Large intestine (tissue), 3 donors: Measurements from ENCODE around the gene GALNT16. TPM values are rescaled to one million over a fixed set of nuclear protein-coding genes. Genes with fewer than 3 reads are reported as not detected.
A peak's percentile ranks its signal among the peaks of the same experiment; 100 is the strongest.

ENCODE experiments used
- DNase-seq, 2 donors: peaks; one replicate each; pipeline versions ENCODE4 v3.0.0 to v3.0.0-alpha.2; 2013
- H3K27ac ChIP-seq: one replicate; pipeline ENCODE4 v1.5.1; 2013; ENCODE audit warnings: low read length
- H3K27me3 ChIP-seq: 2 replicates; pipeline ENCODE4 v1.6.1; 2013; ENCODE audit warnings: low read length; ENCODE audit not compliant: control insufficient read depth, insufficient read depth
- H3K36me3 ChIP-seq: 2 replicates; pipeline ENCODE4 v1.6.1; 2013; ENCODE audit warnings: low read length; ENCODE audit not compliant: control insufficient read depth, insufficient read depth
- H3K4me1 ChIP-seq: one replicate; pipeline ENCODE4 v1.6.1; 2013; ENCODE audit warnings: low read length; ENCODE audit not compliant: control insufficient read depth, insufficient read depth
- H3K4me3 ChIP-seq: one replicate; pipeline ENCODE4 v1.5.1; 2013; ENCODE audit warnings: low read length
- H3K9me3 ChIP-seq: one replicate; pipeline ENCODE4 v1.6.1; 2013; ENCODE audit warnings: mild to moderate bottlenecking, low read depth, low read length, moderate library complexity; ENCODE audit not compliant: control insufficient read depth
- WGBS: methylation state at CpG from one replicate; pipeline ENCODE4 v1.1.5; 2013; ENCODE audit warnings: low lambda C conversion rate; ENCODE audit not compliant: insufficient coverage; 5-methylcytosine and 5-hydroxymethylcytosine counted together
- polyA plus RNA-seq: library from polyadenylated mRNA; unstranded; fragments of 120-200 nt; gene quantifications from one replicate; pipeline ENCODE4 v1.2.1, GENCODE V29; 2013

GALNT16 gene
- polyA plus RNA-seq, 1 donor, result 20.4 TPM

DNA sequence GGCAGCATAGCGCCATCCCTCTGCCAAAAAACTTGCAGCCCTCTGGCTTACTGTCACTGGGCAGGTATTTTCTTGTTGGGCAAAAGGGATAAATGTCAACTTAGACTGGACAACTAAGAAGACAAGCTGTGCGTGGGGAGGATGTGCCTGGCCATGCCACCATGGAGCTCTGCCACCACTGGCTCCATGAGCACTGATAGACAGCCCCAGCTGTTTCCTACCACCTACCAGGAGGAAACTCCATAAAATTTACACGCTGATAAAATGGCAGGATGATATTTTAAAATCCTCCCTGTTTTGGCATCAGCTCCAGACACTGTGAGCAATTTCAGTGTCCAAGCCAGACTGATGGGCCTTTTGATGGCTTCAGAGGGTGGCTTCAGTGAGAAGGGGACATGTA is 7.1 kb upstream of the GALNT16 start:
- DNase-seq, result no peak
- no peaks in the 10 kb centered on the region for H3K4me1 ChIP-seq

DNA sequence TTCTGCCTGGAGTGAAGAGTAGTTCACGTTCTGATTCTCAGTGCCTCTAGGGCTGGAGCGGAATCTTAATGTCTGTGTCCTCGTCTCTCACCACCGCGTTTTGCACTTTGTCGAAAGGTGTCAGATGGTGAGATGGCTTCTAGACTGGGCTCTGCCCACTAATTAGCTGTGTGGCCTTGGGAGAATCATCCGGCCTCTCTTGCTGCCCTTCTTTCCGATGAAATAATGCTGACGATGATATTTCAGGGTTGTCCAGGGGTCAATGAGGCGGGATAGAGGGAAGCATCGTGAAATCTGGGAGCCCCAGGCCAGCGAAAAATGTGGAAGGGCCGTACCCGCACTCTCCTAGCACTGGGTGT is 811 bp upstream of the GALNT16 start:
- Histone ChIP-seq H3K27ac (no peak overlapping the region), H3K4me3 (peak overlapping the region; percentile 43), H3K36me3 (no peaks in the 10 kb centered on the region), H3K27me3 (peaks cover 23% of the 10 kb centered on the region), H3K9me3 (no peaks in the 10 kb centered on the region), H3K4me1 (peaks cover 25% of the 10 kb centered on the region)
- WGBS, result no CpG with 5 or more reads among the region's 14 CpGs
- DNase-seq, result no peak

More for the DNA sequence above, 7.1 kb upstream of the GALNT16 start:
- no CpG with 5 or more reads among the region's 3 CpGs for WGBS
- H3K4me3 ChIP-seq, result no peak overlapping the region
- H3K9me3 ChIP-seq, result no peaks in the 10 kb centered on the region
- peaks cover 4% of the 10 kb centered on the region for H3K27me3 ChIP-seq
- H3K27ac ChIP-seq, result no peak overlapping the region
- no peaks in the 10 kb centered on the region for H3K36me3 ChIP-seq

DNA sequence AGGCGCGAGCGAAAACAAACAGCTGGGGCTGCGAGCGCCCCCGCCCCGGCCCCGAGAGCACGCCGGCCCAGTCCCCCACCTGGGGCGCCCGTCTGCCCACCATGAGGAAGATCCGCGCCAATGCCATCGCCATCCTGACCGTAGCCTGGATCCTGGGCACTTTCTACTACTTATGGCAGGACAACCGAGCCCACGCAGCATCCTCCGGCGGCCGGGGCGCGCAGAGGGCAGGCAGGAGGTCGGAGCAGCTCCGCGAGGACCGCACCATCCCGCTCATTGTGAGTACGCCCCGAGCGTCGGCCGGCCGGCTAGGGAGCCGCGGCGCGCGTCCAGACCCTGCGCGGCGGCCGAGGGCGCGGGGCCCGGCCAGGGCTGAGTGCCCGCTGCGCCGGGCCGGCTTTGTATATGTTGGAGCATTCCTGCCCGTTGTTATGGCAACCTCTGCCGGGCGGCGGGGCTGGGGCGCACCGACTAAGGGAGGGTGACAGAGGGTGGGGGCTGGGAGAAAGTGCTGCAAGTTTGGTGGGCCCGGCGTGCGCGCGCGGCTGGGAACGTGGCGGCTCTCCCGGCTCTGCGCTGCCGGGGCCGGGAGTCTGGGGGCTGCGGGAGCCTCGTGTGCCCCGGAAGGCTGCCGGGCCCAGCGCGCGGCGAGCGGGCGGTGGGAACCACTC is 367 bp downstream of the GALNT16 start:
- peak in 1 of 2 donors; percentile 70 for DNase-seq
- Histone ChIP-seq H3K27me3 (peaks cover 23% of the 10 kb centered on the region), H3K27ac (no peak overlapping the region), H3K9me3 (no peaks in the 10 kb centered on the region), H3K36me3 (no peaks in the 10 kb centered on the region), H3K4me3 (peak overlapping the region; percentile 67), H3K4me1 (peaks cover 30% of the 10 kb centered on the region)
- no CpG with 5 or more reads among the region's 78 CpGs for WGBS

DNA sequence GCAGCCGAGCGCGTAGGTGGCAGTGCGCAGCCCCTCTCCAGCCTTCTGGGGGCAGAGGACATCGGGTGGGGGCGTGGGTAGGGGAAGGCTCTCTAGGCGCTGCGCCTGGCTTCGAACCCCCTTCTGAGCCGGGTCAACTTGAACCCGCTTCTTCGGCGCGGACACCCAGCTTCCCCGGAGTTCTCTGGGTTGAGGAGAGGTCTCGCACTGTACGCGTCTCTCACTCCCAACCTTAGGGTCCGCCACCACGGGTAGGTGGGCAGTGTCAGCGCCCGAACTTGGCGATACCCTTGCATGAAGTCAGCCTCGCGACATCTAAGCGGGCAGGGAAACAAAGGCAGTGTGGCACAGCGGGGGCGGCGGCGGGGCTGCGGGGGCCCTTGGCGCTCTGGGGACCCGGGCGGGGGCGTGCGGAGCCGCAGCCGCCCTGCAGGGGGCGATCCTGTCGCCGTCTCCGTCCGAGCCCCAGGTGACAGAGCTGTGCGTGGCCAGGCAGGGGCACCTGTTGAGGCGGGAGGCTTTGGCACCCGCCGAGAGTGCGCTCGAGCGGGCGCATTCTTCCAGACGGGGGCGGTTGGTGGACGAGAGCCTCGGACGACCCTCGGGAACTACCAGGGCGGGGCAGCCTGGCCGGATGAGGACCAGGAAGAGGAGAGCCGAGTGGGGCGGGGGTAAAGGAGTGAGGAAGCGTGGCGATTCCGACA is 1.1 kb downstream of the GALNT16 start:
- Histone ChIP-seq H3K4me1 (peaks cover 36% of the 10 kb centered on the region), H3K9me3 (no peaks in the 10 kb centered on the region), H3K36me3 (no peaks in the 10 kb centered on the region), H3K4me3 (peak overlapping the region; percentile 67), H3K27me3 (peaks cover 23% of the 10 kb centered on the region), H3K27ac (peak overlapping the region; percentile 95)
- DNase-seq, result peak; percentile 61 to 77
- no CpG with 5 or more reads among the region's 64 CpGs for WGBS

DNA sequence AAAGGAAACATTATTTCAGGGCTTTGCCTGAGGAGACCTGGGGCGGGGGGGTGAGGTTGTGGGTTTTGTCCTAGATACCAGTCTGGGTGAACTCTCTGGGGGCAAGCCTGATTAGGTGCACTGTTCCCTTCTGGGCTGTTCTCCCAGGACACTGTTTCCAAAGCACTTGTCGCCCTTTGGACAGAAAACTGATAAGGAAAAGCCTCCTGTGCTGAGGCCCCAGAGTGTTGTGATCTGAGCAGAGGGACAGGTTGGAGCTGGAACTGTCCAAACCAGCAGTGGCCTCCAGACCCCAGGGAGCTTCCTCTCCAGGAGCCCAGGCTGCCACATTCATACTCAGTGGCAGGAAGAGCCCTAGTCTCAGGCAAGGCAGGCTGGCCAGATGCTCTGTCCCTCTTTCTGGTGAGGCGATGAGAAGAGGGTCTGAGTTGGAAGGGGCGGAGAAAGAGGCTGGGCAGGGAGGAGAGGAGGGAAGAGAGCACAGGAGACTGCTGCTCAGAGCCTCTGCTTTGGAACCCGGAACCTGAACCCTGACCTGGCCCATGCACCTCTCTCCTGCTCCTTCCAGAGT is 1.9 kb downstream of the GALNT16 start:
- H3K4me1 ChIP-seq, result peaks cover 43% of the 10 kb centered on the region
- peak overlapping the region; percentile 67 for H3K4me3 ChIP-seq
- H3K9me3 ChIP-seq, result no peaks in the 10 kb centered on the region
- no peaks in the 10 kb centered on the region for H3K36me3 ChIP-seq
- WGBS, result no CpG with 5 or more reads among the region's 5 CpGs
- peaks cover 23% of the 10 kb centered on the region for H3K27me3 ChIP-seq
- H3K27ac ChIP-seq, result peak overlapping the region; percentile 95
- peak; percentile 79 to 94 for DNase-seq

DNA sequence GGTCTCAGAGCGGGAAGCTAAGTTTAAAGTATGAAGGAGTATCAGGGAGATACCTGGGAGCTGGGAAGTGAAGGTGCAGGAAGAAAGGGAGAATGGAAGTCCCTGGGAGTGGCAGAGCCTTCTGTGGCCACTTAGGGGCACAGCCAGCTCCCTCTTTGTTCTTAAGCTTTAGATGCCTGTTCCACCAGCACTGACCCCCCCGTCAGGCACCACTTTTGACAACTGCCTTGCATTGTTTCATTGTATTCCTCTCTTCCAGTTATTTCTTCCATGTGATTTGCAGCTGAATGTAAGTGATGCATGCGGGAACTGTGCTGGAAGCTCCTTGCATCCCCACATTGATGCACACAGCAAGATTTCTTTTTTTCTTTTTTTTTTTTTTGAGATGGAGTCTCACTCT is 2.6 kb downstream of the GALNT16 start:
- H3K4me3 ChIP-seq, result no peak overlapping the region
- 83% methylated on average over 1 of the region's 3 CpGs for WGBS
- no peak for DNase-seq
- H3K27ac ChIP-seq, result peak overlapping the region; percentile 95
- no peaks in the 10 kb centered on the region for H3K9me3 ChIP-seq
- peaks cover 21% of the 10 kb centered on the region for H3K27me3 ChIP-seq
- H3K4me1 ChIP-seq, result peaks cover 49% of the 10 kb centered on the region
- H3K36me3 ChIP-seq, result no peaks in the 10 kb centered on the region

DNA sequence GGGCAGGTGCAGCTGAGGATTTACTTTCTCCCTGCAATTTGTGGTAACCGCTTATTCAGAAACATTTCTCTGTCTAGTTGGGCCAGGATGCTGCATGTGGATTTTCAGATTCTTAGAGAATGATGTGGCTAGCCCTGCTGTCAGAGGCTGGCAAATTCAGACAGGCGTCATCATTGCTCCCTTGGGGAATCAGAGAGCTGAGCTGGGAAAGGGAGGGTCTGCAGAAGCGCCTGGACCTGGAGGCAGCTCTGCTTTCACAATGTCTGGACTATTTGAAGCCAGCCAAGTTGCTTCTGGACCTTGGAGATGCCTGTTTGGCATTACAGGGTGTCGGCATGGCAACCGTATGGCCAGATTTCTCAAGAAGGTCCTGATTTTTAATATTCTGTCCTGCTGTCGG is 3.4 kb downstream of the GALNT16 start:
- H3K36me3 ChIP-seq, result no peaks in the 10 kb centered on the region
- peak in 1 of 2 donors; percentile 26 for DNase-seq
- H3K27me3 ChIP-seq, result peaks cover 14% of the 10 kb centered on the region
- H3K4me1 ChIP-seq, result peaks cover 56% of the 10 kb centered on the region
- H3K9me3 ChIP-seq, result no peaks in the 10 kb centered on the region
- H3K27ac ChIP-seq, result peak overlapping the region; percentile 95
- WGBS, result no CpG with 5 or more reads among the region's 6 CpGs
- no peak overlapping the region for H3K4me3 ChIP-seq

DNA sequence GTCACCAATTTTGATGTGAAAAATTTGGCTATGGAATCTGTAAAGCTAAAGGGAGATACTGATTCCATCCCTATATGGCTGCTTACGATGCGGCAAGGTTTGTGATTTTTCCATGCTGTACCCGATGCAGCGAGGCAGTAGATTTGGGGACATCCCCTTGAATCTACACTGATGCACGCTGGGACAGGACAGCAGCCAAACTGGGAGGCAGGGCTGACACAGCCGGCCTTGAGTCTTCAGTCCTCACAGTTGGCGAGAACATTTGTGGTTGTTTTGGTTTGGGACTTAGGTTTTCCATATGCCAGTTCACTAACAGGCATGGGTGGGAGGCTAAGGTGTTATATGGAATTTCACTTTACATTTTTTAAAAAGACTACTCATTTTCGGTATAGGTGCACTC is 3.8 kb downstream of the GALNT16 start:
- Histone ChIP-seq H3K9me3 (no peaks in the 10 kb centered on the region), H3K36me3 (no peaks in the 10 kb centered on the region), H3K4me1 (peaks cover 60% of the 10 kb centered on the region), H3K4me3 (no peak overlapping the region), H3K27me3 (peaks cover 10% of the 10 kb centered on the region), H3K27ac (peak overlapping the region; percentile 95)
- whole genome bisulfite sequencing, result no CpG with 5 or more reads among the region's 8 CpGs
- DNase-seq, result no peak

DNA sequence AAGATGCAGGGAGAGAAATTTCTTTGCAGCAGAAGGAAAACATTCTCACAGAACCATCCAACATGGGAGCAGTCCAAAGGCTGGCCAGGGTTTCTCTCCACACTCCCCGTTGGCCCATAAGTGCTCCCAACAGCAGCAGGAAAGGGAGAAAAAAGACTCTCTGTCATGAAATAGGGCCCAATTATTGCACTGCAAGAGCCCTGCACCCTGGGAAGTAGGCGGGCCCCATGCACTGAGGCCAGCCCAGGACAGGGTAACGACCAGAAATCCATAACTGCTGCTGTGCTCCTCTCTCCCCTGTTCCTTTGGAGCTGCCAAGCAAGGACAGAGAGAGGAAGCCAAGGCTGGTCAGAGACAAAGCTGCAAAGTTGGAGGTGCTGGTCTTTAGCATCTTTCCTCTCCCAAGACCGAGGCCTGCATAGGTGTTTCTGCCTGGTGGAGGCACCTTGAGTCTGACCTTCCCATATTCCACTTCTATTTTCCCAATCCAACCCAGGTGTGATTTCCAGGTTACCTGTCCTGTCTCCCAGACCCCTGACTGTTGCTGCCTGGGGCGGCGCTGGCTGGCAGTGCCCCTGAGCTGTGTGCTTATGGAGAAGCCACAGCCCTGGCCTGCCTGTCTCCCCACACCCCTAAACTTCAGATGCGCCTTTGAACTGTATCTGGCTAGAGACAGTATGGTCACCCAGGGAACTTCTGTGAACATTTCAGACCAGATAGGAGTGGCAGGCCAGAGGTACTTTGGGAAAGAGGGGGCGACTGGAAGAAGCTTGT is 6.8 kb downstream of the GALNT16 start:
- Histone ChIP-seq H3K27ac (peak overlapping the region; percentile 86), H3K9me3 (no peaks in the 10 kb centered on the region), H3K27me3 (no peaks in the 10 kb centered on the region), H3K4me1 (peaks cover 56% of the 10 kb centered on the region), H3K4me3 (no peak overlapping the region), H3K36me3 (no peaks in the 10 kb centered on the region)
- no CpG with 5 or more reads among the region's 8 CpGs for WGBS
- no peak for DNase-seq

DNA sequence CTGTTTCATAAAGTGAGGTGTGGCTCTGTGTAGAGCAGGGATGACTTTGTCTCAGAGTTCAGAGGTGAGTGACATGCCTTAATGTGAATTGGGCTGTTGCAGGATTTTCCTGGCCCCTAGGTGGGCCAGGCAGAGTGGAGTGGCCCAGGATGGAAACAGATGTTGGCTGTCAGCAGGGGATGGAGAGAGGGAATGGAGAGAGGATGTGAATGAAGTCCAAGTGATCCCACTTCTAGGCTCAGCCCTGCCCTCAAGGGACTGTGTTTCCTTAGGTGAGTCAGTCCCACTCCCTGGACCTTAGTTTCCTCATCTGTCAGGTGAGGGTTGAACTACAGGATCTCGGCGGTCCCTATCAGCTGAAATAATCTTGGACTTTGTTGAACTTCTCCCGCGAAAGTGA is 7.5 kb downstream of the GALNT16 start:
- DNase-seq, result peak; percentile 48 to 53
- no peaks in the 10 kb centered on the region for H3K36me3 ChIP-seq
- no peaks in the 10 kb centered on the region for H3K9me3 ChIP-seq
- H3K27me3 ChIP-seq, result no peaks in the 10 kb centered on the region
- H3K4me1 ChIP-seq, result peaks cover 49% of the 10 kb centered on the region
- 40% methylated on average over 1 of the region's 4 CpGs for whole genome bisulfite sequencing
- H3K4me3 ChIP-seq, result no peak overlapping the region
- H3K27ac ChIP-seq, result peak overlapping the region; percentile 86
